IMR-90 (cell line): ENCODE data around the gene ETV6.

Experiments used
- CHD1 ChIP-seq: IDR thresholded peaks from 2 replicates; pipeline ENCODE4 v1.6.1; 2012; ENCODE audit warnings: low read depth, low read length, improper control_type of control experiment
- POLR2A ChIP-seq: IDR thresholded peaks from 2 replicates; pipeline ENCODE4 v1.6.1; 2012; ENCODE audit warnings: mild to moderate bottlenecking, low read depth, low read length
- TF ChIP-seq, protein P1 (sequence below): conservative IDR thresholded peaks from 2 replicates; pipeline ENCODE4 v1.5.1; 2012; ENCODE audit warnings: mild to moderate bottlenecking, low read depth, low read length, improper control_type of control experiment

- TF ChIP-seq, protein P1, sequence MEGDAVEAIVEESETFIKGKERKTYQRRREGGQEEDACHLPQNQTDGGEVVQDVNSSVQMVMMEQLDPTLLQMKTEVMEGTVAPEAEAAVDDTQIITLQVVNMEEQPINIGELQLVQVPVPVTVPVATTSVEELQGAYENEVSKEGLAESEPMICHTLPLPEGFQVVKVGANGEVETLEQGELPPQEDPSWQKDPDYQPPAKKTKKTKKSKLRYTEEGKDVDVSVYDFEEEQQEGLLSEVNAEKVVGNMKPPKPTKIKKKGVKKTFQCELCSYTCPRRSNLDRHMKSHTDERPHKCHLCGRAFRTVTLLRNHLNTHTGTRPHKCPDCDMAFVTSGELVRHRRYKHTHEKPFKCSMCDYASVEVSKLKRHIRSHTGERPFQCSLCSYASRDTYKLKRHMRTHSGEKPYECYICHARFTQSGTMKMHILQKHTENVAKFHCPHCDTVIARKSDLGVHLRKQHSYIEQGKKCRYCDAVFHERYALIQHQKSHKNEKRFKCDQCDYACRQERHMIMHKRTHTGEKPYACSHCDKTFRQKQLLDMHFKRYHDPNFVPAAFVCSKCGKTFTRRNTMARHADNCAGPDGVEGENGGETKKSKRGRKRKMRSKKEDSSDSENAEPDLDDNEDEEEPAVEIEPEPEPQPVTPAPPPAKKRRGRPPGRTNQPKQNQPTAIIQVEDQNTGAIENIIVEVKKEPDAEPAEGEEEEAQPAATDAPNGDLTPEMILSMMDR, result no peak
- TF ChIP-seq POLR2A (no peak), CHD1 (no peak)
These were observed 183.9 kb downstream of the ETV6 start for GRCh38 chr12:11833174-11833895.
